HCT116 (cell line): ENCODE results near the gene ALDH8A1. TPM values are rescaled to one million over a fixed set of nuclear protein-coding genes. Genes with fewer than 3 reads are reported as not detected.

Experiments used
- ATAC-seq: fragments of 200-7000 bp; cut with Tn5 transposase; 2 replicates; pipeline ENCODE4 v1.9.1; 2020; ENCODE audit warnings: mild to moderate bottlenecking, moderate library complexity
- BruUV-seq: library from RNA; stranded (reverse); fragments of 400-500 nt; replicated peaks from 2 replicates; lab custom pipeline; 2021; lab: Mats Ljungman, UMichigan
- CTCF ChIA-PET: fragments of 300-600 bp; sonication (Branson Sonifier 250); formaldehyde crosslinking; loops from one replicate; lab custom pipeline; 2021; ENCODE audit warnings: antibody characterized with exemption; lab: Charles Lee
- POLR2A ChIA-PET: fragments of 300-600, 350-600 bp; sonication (Branson Sonifier 250); formaldehyde crosslinking; loops from one replicate; lab custom pipeline; 2021; ENCODE audit warnings: antibody characterized with exemption; lab: Charles Lee
- RAD21 ChIA-PET, 2 experiments: fragments of 300-600 bp; sonication (Branson Sonifier 250); formaldehyde crosslinking; loops; one replicate each; lab custom pipeline; 2023; ENCODE audit warnings: low total read pairs in 2 of 2; ENCODE audit not compliant: uncharacterized antibody in 2 of 2, unreplicated experiment in 2 of 2, low non-redundant PET in 1 of 2; lab: Charles Lee
- DNase-seq: peaks from one replicate; pipeline ENCODE4 v3.0.0-alpha.2; 2010; ENCODE audit warnings: low read depth, low spot score
- H2AFZ ChIP-seq: fragments of 200-600 bp; shearing (Covaris generic), sonication (generic); 2 replicates; pipeline ENCODE4 v1.6.1; 2017; ENCODE audit warnings: low read depth, mixed run types, mixed read lengths, antibody characterized with exemption, low read length; ENCODE audit not compliant: poor library complexity, severe bottlenecking
- H3K27ac ChIP-seq: 2 replicates; pipeline ENCODE4 v1.5.1; 2012; ENCODE audit warnings: low read depth, low read length
- H3K27me3 ChIP-seq: fragments of 200-600 bp; sonication (generic); 2 replicates; pipeline ENCODE4 v1.6.1; 2016; ENCODE audit warnings: mixed run types, low read length, mixed read lengths; ENCODE audit not compliant: insufficient read depth
- H3K36me3 ChIP-seq, 2 experiments: fragments of 200-500 bp in 1 of 2; fragments of 200-600 bp in 1 of 2; sonication (Bioruptor generic) in 1 of 2; sonication (generic) in 1 of 2; 2 replicates each; pipeline versions ENCODE4 v1.5.1 to v1.6.1; 2014 to 2016; ENCODE audit warnings: low read length in 2 of 2, inconsistent platforms in 1 of 2, mixed read lengths in 1 of 2, mixed run types in 1 of 2; ENCODE audit not compliant: insufficient read depth in 2 of 2, control insufficient read depth in 1 of 2
- H3K4me1 ChIP-seq, 2 experiments: fragments of 200-600 bp in 1 of 2; sonication (generic) in 1 of 2; 2 replicates each; pipeline versions ENCODE4 v1.5.1 to v1.6.1; 2012 to 2017; ENCODE audit warnings: low read length in 2 of 2, inconsistent platforms in 1 of 2, mild to moderate bottlenecking in 1 of 2, mixed read lengths in 1 of 2, mixed run types in 1 of 2, moderate library complexity in 1 of 2; ENCODE audit not compliant: insufficient read depth in 2 of 2, control insufficient read depth in 1 of 2
- H3K4me2 ChIP-seq: fragments of 200-600 bp; sonication (generic); 2 replicates; pipeline ENCODE4 v1.6.1; 2017; ENCODE audit warnings: mixed run types, low read length, mixed read lengths
- H3K4me3 ChIP-seq, 2 experiments: fragments of 200-600 bp in 1 of 2; sonication (generic) in 1 of 2; replicated peaks in 1 of 2; 2 replicates each; pipeline ENCODE4 v1.5.1; 2011 to 2016; ENCODE audit warnings: low read length in 2 of 2, control low read depth in 1 of 2, low read depth in 1 of 2, mild to moderate bottlenecking in 1 of 2, mixed read lengths in 1 of 2, mixed run types in 1 of 2
- H3K79me2 ChIP-seq: fragments of 200-600 bp; sonication (generic); 2 replicates; pipeline ENCODE4 v1.6.1; 2017; ENCODE audit warnings: mild to moderate bottlenecking, mixed run types, low read length, moderate library complexity, mixed read lengths; ENCODE audit not compliant: insufficient read depth
- H3K9ac ChIP-seq: fragments of 200-600 bp; sonication (generic); 2 replicates; pipeline ENCODE4 v1.6.1; 2016; ENCODE audit warnings: low read length, mixed read lengths
- H3K9me2 ChIP-seq: fragments of 200-600 bp; sonication (generic), shearing (Covaris generic); 2 replicates; pipeline ENCODE4 v1.6.1; 2017; ENCODE audit warnings: mixed run types, mild to moderate bottlenecking, moderate library complexity; ENCODE audit not compliant: insufficient read depth
- H3K9me3 ChIP-seq, 2 experiments: fragments of 200-500 bp in 1 of 2; fragments of 200-600 bp in 1 of 2; sonication (Bioruptor generic) in 1 of 2; sonication (generic) in 1 of 2; 2 replicates each; pipeline ENCODE4 v1.6.1; 2014 to 2017; ENCODE audit warnings: low read length in 2 of 2, mixed read lengths in 2 of 2, inconsistent platforms in 1 of 2, low read depth in 1 of 2, mild to moderate bottlenecking in 1 of 2, mixed run types in 1 of 2, moderate library complexity in 1 of 2; ENCODE audit not compliant: control insufficient read depth in 1 of 2, insufficient read depth in 1 of 2
- H4K20me1 ChIP-seq: fragments of 200-600 bp; sonication (generic), shearing (Covaris generic); 2 replicates; pipeline ENCODE4 v1.6.1; 2017; ENCODE audit warnings: mixed run types, mild to moderate bottlenecking, moderate library complexity; ENCODE audit not compliant: insufficient read depth
- CBX3 ChIP-seq: IDR thresholded peaks from 2 replicates; pipeline ENCODE4 v1.6.1; 2012; ENCODE audit warnings: low read depth
- ELF1 ChIP-seq: IDR thresholded peaks from 2 replicates; pipeline ENCODE4 v1.6.1; 2012; ENCODE audit warnings: low read depth, borderline replicate concordance
- EZH2 ChIP-seq: fragments of 200-600 bp; sonication (generic); IDR thresholded peaks from 2 replicates; pipeline ENCODE4 v1.6.1; 2017; ENCODE audit warnings: antibody characterized with exemption, mixed run types
- FOSL1 ChIP-seq: IDR thresholded peaks from 2 replicates; pipeline ENCODE4 v1.6.1; 2012; ENCODE audit warnings: low read depth
- JUND ChIP-seq: IDR thresholded peaks from 2 replicates; pipeline ENCODE4 v1.6.1; 2012
- POLR2AphosphoS5 ChIP-seq: IDR thresholded peaks from 2 replicates; pipeline ENCODE4 v1.6.1; 2011; ENCODE audit warnings: mild to moderate bottlenecking, low read depth, low read length, moderate library complexity
- RAD21 ChIP-seq: IDR thresholded peaks from 2 replicates; pipeline ENCODE4 v1.6.1; 2012; ENCODE audit warnings: low read depth, mild to moderate bottlenecking
- SIN3A ChIP-seq: IDR thresholded peaks from 2 replicates; pipeline ENCODE4 v1.6.1; 2012; ENCODE audit warnings: low read depth
- ZFX ChIP-seq: fragments of 450-650 bp; IDR thresholded peaks from 2 replicates; pipeline ENCODE4 v1.6.1; 2017
- intact Hi-C: fragments of 100-400 bp; cut with micrococcal nuclease; formaldehyde crosslinking; loops from 2 replicates; pipeline ENCODE4 v1.10.0; 2022
- total RNA-seq: library from RNA; stranded (reverse); gene quantifications from one replicate; pipeline ENCODE4 v1.2.1, GENCODE V29; 2021; ENCODE audit not compliant: unreplicated experiment
- TF ChIP-seq, protein P1 (sequence below): IDR thresholded peaks from 2 replicates; pipeline ENCODE4 v1.6.1; 2011; ENCODE audit warnings: mild to moderate bottlenecking, low read length, moderate library complexity; ENCODE audit not compliant: insufficient replicate concordance; ENCODE audit errors: extremely low read depth

The ALDH8A1 gene
- total RNA-seq, 1 experiment from 2014 or later, result 1.4 TPM

DNA sequence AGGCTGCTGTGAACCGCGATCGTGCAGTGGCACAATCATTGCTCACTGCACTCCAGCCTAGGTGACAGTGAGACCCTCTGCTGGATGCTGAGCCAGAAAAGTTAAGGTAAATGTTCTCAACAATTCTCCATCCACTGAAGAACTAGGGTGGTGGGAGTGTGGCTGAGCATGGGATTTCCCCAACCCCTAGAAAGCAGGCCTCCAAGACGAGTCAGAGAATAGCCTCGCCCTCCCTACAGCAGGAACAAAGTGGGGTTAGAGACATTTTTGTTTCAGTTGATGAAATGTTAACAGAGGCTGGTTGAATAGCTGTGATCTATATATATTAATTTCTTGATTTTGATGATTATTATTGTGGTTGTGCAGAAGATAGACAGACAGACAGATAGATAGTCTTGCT lies 6.1 kb upstream of the ALDH8A1 start:
- BruUV-seq, result no TSS peak
- Histone ChIP-seq H3K4me3 (no peak overlapping the region), H3K36me3 (peaks cover 0 to 10% of the 10 kb centered on the region in 2 experiments; a peak in 3 of 4 replicates), H4K20me1 (no peaks in the 10 kb centered on the region), H3K79me2 (no peaks in the 10 kb centered on the region), H2AFZ (no peak overlapping the region), H3K9me3 (no peaks in the 10 kb centered on the region), H3K4me2 (no peak overlapping the region), H3K9ac (no peak overlapping the region), H3K9me2 (no peaks in the 10 kb centered on the region), H3K4me1 (no peaks in the 10 kb centered on the region; a peak in 1 of 4 replicates), H3K27me3 (no peaks in the 10 kb centered on the region), H3K27ac (no peak overlapping the region)
- ChIA-PET RAD21 (no interaction called here), POLR2A (no interaction called here), CTCF (interaction anchor here (1.1 kb wide), 1 partner anchor 15 kb away, joined by 4 read pairs; no protein-coding TSS in a partner anchor)
- intact Hi-C loops, result no loop called here
- DNase-seq (no peak), ATAC-seq (no peak)
- no peak for TF ChIP-seq EZH2
- no peak for TF ChIP-seq ZFX
- TF ChIP-seq FOSL1, result no peak
- no peak for TF ChIP-seq RAD21
- no peak for TF ChIP-seq ELF1
- no peak for TF ChIP-seq CBX3
- TF ChIP-seq POLR2AphosphoS5, result no peak
- no peak for TF ChIP-seq JUND
- no peak for TF ChIP-seq SIN3A
- TF ChIP-seq, protein P1, sequence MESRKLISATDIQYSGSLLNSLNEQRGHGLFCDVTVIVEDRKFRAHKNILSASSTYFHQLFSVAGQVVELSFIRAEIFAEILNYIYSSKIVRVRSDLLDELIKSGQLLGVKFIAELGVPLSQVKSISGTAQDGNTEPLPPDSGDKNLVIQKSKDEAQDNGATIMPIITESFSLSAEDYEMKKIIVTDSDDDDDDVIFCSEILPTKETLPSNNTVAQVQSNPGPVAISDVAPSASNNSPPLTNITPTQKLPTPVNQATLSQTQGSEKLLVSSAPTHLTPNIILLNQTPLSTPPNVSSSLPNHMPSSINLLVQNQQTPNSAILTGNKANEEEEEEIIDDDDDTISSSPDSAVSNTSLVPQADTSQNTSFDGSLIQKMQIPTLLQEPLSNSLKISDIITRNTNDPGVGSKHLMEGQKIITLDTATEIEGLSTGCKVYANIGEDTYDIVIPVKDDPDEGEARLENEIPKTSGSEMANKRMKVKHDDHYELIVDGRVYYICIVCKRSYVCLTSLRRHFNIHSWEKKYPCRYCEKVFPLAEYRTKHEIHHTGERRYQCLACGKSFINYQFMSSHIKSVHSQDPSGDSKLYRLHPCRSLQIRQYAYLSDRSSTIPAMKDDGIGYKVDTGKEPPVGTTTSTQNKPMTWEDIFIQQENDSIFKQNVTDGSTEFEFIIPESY, result no peak
